T-helper 1 cell treated with Interleukin-12 subunit alpha and Interleukin-12 subunit beta and Interleukin-4 antibody, amounts not matched to agents 30 μg/mL and 1 μg/mL, for 36 hours (primary cell): Measurements from ENCODE around the gene CFAP74.
A peak's percentile ranks its signal among the peaks of the same experiment; 100 is the strongest.
"Not testable (repeated sequence)": the region's sequence is repeated elsewhere in the genome, so short reads cannot be mapped to it uniquely, and the experiment has no call there.

Source experiments
- H3K27ac Mint-ChIP-seq: one replicate; pipeline ENCODE4 v1.8.0; 2021; ENCODE audit warnings: mild to moderate bottlenecking, mixed read lengths
- H3K27me3 Mint-ChIP-seq: one replicate; pipeline ENCODE4 v1.8.0; 2021; ENCODE audit warnings: low read depth, mixed read lengths
- H3K36me3 Mint-ChIP-seq: one replicate; pipeline ENCODE4 v1.8.0; 2021; ENCODE audit warnings: low read depth, mixed read lengths
- H3K4me1 Mint-ChIP-seq: one replicate; pipeline ENCODE4 v1.8.0; 2021; ENCODE audit warnings: low read depth, mixed read lengths
- H3K4me3 Mint-ChIP-seq: one replicate; pipeline ENCODE4 v1.8.0; 2021; ENCODE audit warnings: mild to moderate bottlenecking, moderate library complexity, mixed read lengths
- H3K9me3 Mint-ChIP-seq: one replicate; pipeline ENCODE4 v1.8.0; 2021; ENCODE audit warnings: mixed read lengths

Gene CFAP74

DNA sequence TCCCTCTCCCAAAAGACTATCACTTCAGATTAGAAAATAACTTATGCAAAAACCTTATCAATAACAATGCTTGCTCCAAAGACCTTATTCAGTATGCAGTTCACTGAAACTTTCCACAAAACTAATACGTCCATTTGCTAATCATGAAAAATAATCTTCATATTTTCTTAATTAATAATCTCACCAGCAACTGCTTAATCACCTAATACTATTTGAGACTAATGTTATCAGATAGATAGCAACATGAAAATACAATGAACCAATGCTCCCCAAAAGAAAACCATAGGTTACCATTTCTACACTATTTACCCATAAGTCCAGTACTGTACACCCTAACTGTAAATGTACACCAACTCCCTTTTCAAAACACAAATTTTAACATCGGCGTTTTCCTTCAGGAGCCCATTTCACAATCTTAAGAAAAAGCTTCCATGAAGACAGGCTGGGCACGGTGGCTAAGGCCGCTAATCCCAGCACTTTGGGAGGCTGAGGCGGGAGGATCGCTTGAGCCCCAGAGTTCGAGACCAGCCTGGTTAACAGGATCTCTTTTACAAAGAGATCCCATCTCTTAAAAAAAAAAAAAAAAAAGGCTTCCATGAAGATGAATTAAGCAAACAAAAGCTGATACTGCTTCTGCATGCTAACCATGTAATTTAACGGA, 114.4 kb downstream of the CFAP74 start:
- Mint-ChIP-seq H3K27ac (peak overlapping the region; percentile 83), H3K4me3 (peak overlapping the region; percentile 83), H3K9me3 (no peaks in the 10 kb centered on the region), H3K4me1 (peaks cover 27% of the 10 kb centered on the region), H3K36me3 (peaks cover 6% of the 10 kb centered on the region), H3K27me3 (no peaks in the 10 kb centered on the region)

DNA sequence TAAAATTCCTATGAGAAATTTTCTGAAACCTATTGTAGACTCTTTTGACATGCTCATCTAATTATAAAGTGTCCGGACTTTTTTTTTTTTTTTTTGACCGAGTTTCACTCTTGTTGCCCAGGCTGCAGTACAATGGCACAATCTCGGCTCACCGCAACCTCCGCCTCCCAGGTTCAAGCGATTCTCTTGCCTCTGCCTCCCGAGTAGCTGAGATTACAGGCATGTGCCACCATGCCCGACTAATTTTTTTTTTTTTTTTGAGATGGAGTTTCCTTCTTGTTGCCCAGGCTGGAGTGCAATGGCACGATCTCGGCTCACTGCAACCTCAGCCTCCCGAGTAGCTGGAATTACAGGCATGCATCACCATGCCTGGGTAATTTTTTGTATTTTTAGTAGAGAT, 119.7 kb downstream of the CFAP74 start:
- peaks cover 29% of the 10 kb centered on the region for H3K4me1 Mint-ChIP-seq

DNA sequence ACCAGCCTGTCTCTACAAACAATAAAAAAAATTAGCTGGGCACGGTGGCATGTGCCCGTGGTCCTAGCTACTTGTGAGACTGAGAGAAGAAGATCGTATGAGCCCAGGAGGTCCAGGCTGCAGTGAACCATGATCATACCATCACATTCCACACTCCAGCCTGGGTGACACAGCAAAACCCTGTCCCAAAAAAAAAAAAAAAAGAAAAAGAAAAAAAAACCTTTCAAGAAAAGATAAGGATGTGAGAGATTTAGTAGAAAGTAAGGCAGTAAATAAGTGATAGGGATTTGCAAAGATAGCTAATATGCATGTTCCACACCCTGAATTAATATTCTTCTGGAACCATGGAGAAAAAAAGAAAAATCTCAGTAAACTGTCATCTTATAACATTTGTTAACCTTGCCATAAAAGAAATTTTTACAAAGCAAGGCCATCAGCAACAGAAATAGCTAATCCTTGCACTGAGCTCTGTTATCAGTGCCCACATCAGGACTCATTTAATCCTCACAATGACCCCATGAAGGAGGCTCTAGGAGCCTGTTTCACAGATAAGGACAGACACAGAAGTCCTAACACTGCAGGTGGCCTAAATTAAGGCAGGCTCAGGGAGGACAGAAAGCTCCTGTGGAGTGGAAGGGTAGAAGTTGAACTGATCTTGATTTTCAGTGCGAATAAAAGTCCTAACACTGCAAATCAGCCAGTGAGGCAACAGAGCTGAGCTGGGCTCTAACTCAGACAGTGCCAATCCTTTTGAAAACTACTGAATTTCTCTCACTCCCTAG, 120.3 kb downstream of the CFAP74 start:
- no peak overlapping the region for H3K4me3 Mint-ChIP-seq
- H3K27me3 Mint-ChIP-seq, result no peaks in the 10 kb centered on the region
- peaks cover 15% of the 10 kb centered on the region for H3K36me3 Mint-ChIP-seq
- peak overlapping the region; percentile 55 for H3K27ac Mint-ChIP-seq
- H3K9me3 Mint-ChIP-seq, result no peaks in the 10 kb centered on the region
- peaks cover 33% of the 10 kb centered on the region for H3K4me1 Mint-ChIP-seq

More for the DNA sequence above, 119.7 kb downstream of the CFAP74 start:
- H3K27ac Mint-ChIP-seq, H3K27me3 Mint-ChIP-seq, H3K4me3 Mint-ChIP-seq, H3K9me3 Mint-ChIP-seq, H3K36me3 Mint-ChIP-seq: not testable (repeated sequence)

DNA sequence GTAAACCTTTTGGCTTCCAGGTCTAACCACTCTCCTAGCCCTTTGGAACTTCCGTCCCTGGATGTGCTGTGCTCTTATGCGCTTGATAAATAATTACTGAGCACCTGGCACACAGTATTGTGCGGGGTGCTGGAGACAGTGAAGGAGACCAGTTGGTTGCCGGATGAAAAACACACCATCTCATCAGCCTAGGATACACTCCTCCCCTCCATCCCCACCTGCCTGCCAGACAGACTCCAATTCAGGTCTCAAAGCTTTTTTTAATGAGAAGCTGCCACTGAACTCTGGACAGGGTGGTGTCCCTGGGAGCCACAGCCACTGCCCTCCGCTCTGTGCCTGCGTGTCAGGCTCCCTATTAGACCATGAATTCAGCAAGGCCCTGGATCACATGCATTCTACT, 121.9 kb downstream of the CFAP74 start:
- H3K4me1 Mint-ChIP-seq, result peaks cover 28% of the 10 kb centered on the region
- peaks cover 11% of the 10 kb centered on the region for H3K36me3 Mint-ChIP-seq
- H3K27me3 Mint-ChIP-seq, result no peaks in the 10 kb centered on the region
- no peaks in the 10 kb centered on the region for H3K9me3 Mint-ChIP-seq
- H3K27ac Mint-ChIP-seq, result no peak overlapping the region
- H3K4me3 Mint-ChIP-seq, result no peak overlapping the region

DNA sequence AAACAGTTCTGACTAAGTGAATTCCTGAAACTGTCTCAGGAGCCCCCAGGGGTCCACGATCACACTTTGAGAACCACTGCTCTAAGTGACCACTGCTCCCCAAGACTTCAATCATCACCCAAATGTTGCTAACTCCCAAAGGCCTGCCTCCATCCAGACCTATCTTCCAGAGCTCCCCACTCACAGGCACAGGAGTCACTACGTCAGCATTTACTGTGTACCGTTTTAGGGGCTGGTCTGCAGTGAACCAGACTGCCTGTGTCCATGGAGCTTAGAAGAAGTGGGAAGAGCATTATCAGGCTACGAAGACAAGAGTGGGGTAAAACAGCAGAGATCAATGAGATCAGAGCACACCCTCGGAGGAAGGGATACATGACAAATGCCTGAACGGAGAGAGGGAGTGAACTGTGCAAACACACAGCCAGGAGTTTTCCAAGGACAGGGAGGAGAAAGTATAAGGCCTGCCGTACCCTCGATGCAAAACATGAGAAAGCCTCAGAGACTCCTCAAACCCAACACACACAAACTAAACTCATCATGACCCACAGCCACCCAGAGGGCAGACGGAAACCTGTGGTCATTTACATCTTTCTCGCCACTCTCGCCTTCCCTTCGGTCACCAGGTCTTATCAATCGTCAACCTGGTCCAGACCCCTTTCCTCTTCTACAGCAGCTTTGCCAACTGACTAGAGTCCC, 122.8 kb downstream of the CFAP74 start:
- Mint-ChIP-seq H3K4me1 (peaks cover 34% of the 10 kb centered on the region), H3K27ac (peak overlapping the region; percentile 36), H3K27me3 (no peaks in the 10 kb centered on the region), H3K9me3 (no peaks in the 10 kb centered on the region), H3K4me3 (no peak overlapping the region), H3K36me3 (peaks cover 17% of the 10 kb centered on the region)

DNA sequence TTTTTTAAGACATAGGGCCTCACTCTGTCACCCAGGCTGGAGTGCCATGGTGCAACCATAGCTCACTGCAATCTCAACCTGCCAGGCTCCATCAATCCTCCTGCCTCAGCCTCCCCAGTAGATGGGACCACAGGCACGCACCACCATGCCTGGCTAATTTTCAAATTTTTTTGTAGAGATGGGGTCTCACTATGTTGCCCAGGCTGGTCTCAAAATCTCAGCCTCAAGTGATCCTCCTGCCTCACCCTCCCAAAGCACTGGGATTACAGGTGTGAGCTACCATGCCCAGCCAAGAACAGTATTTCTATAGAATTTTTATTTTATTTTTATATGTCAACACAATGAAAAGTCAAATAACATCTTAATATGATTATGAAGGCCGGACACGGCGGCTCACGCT, 123.6 kb downstream of the CFAP74 start:
- H3K36me3 Mint-ChIP-seq, result peaks cover 21% of the 10 kb centered on the region
- no peak overlapping the region for H3K27ac Mint-ChIP-seq
- no peaks in the 10 kb centered on the region for H3K27me3 Mint-ChIP-seq
- peaks cover 37% of the 10 kb centered on the region for H3K4me1 Mint-ChIP-seq
- H3K4me3 Mint-ChIP-seq, result no peak overlapping the region
- no peaks in the 10 kb centered on the region for H3K9me3 Mint-ChIP-seq

DNA sequence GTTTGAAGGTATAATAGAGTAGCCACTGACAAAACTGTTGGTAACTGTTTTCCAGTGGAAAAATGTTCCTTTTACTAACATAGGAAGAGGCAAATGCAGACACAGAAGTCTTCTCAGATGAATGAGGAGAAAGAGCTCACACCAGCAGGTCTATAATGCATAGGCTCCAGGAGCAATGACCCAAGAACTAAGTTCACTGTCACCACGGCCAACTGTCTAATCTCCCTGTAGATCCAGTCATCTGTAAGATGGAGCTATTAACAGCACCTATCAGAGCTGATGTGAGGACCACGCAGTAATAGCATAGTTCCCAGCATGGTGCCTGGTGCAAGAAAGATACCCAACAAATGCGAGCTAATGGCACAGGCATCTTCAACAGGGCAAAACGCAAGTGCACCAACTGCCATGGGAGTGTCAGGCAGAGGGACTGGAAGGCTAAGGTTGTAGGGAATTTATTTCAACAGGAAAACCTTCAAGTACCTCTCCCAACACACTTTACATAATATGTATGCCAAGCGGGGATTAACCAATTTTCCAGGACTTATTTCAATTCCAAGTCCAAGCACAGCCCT, 125.6 kb downstream of the CFAP74 start:
- Mint-ChIP-seq H3K4me1 (peaks cover 36% of the 10 kb centered on the region), H3K4me3 (no peak overlapping the region), H3K27me3 (no peaks in the 10 kb centered on the region), H3K9me3 (no peaks in the 10 kb centered on the region), H3K27ac (no peak overlapping the region), H3K36me3 (peaks cover 21% of the 10 kb centered on the region)

DNA sequence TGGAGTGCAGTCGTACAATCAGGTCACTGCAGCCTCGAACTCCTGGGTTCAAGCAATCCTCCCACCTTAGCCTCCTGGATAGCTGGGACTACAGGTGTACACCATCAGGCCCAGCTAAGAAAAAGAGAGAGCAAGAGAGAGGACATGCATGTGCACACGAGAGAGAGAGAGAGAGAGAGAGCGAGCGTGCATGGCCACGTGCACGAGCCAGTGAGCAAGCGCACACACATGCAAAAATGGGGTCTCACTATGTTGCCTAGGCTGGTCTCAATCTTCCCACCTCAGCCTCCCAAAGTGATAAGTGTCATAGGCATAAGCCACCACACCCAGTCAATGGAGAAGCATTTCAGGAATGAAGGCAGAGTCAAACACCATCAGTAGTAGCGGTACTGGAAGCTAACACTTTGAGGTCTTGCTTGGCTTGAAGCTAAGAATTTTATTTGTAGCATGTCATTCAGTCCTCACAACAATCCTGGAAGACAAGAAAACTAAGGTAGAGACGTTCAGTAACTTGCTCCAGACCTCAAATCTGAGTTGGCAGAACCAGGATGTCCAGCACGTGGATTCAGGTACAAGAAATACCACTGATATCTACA, 127.2 kb downstream of the CFAP74 start:
- Mint-ChIP-seq H3K27me3 (no peaks in the 10 kb centered on the region), H3K36me3 (peaks cover 34% of the 10 kb centered on the region), H3K4me3 (peak overlapping the region; percentile 40), H3K4me1 (peaks cover 43% of the 10 kb centered on the region), H3K27ac (peak overlapping the region; percentile 59), H3K9me3 (no peaks in the 10 kb centered on the region)

DNA sequence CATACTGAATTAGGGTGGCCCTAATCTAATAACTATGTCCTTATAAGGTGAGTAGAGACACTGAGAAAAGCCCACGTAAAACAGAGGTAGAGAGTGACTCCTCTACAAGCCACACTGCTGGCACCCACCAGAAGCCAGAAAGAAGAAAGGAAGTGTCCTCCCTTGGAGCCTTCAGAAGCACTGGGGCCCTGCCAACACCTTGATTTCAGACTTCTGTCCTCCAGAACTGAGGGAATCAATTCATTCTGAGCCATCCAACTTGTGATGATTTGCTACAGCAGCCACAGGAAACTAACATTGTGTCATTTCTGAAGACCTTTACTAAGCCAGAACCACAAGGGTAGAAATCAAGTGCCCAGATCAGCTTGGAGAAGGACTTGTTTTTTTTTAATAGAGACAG, 127.7 kb downstream of the CFAP74 start:
- peaks cover 35% of the 10 kb centered on the region for H3K36me3 Mint-ChIP-seq
- H3K9me3 Mint-ChIP-seq, result no peaks in the 10 kb centered on the region
- peaks cover 42% of the 10 kb centered on the region for H3K4me1 Mint-ChIP-seq
- H3K4me3 Mint-ChIP-seq, result peak overlapping the region; percentile 40
- no peaks in the 10 kb centered on the region for H3K27me3 Mint-ChIP-seq
- H3K27ac Mint-ChIP-seq, result peak overlapping the region; percentile 59

DNA sequence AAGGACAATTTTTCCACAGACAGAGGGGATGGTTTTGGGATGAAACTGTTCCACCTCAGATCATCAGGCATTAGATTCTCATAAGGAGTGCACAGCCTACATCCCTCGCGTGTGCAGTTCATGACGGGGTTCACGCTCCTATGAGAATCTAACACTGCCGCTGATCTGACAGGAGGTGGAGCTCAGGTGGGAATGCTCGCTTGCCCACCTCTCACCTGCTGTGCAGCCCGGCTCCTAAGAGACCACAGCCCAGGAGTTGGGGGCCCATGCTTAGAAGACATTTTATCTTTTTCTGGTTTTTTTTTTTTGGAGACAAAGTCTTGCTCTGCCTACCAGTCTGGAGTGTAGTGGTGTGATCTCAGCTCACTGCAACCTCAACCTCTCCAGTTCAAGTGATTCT, 128.7 kb downstream of the CFAP74 start:
- Mint-ChIP-seq H3K4me3 (no peak overlapping the region), H3K27me3 (no peaks in the 10 kb centered on the region), H3K9me3 (no peaks in the 10 kb centered on the region), H3K36me3 (peaks cover 34% of the 10 kb centered on the region), H3K27ac (no peak overlapping the region), H3K4me1 (peaks cover 45% of the 10 kb centered on the region)

DNA sequence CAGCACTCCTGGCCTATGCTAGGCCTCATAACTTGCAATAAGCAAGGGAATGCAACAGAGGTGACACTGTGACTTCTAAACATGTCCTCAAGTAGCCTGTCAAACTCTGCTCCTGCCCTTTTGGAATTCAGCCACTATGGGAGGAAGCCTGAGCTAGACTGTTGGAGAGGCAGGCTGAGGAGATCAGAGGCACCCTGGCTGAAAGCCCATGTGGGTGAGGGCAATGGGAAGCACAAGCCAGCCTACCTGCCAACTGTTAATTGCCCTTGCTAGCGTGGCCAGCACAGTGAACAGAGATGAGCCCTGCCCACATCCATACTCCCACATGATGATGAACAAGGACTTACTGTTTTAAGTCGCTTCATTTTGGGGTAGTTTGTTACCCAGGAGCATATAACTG, 130.4 kb downstream of the CFAP74 start:
- Mint-ChIP-seq H3K4me3 (no peak overlapping the region), H3K27me3 (no peaks in the 10 kb centered on the region), H3K36me3 (peaks cover 27% of the 10 kb centered on the region)

DNA sequence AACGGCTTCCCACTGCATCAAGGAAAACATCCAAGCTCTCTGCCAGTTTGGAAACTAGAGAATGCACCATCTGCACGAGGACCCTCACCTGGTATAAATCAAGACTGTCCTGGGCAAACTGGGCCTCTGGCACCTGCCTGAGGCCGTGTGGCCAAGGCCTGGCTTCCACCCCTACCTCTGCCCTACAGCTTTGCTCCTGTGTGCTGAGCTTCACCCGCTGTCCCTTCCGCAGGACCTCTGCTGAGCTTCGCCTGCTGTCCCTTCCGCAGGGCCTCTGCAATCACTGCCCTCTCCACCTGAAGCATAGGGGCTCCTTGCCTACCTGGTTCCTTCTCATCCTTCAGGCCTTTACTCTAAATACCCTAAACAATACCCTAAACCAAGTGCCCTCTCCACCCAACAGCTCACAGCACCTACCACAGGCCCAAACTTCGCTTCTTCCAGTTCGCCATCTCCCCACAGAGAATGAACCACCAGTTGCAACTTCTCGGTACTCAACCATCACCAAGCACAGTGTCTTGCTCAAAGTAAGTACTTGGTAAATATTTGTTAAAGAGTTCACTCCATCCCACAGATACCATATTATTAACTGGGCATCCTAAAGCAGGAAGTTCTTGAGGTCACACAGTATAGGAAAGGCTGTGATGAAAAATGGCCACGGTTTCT, 131.1 kb downstream of the CFAP74 start:
- Mint-ChIP-seq H3K27me3 (no peaks in the 10 kb centered on the region), H3K9me3 (no peaks in the 10 kb centered on the region), H3K27ac (peak overlapping the region; percentile 11), H3K4me3 (no peak overlapping the region), H3K36me3 (peaks cover 27% of the 10 kb centered on the region), H3K4me1 (peaks cover 39% of the 10 kb centered on the region)

More for the DNA sequence above, 130.4 kb downstream of the CFAP74 start:
- no peaks in the 10 kb centered on the region for H3K9me3 Mint-ChIP-seq
- H3K27ac Mint-ChIP-seq, result no peak overlapping the region
- peaks cover 40% of the 10 kb centered on the region for H3K4me1 Mint-ChIP-seq
